HepG2 (cell line): ENCODE measurements around the gene CCDC59. TPM values are rescaled to one million over a fixed set of nuclear protein-coding genes. Genes with fewer than 3 reads are reported as not detected.

Source experiments
- BCLAF1 ChIP-seq: fragments of 450-650 bp; IDR thresholded peaks from 2 replicates; pipeline ENCODE4 v1.6.1; 2017; ENCODE audit warnings: mild to moderate bottlenecking
- DPF2 ChIP-seq: sonication (generic); formaldehyde crosslinking; IDR thresholded peaks from 2 replicates; pipeline ENCODE4 v1.4.0; 2020; ENCODE audit warnings: mild to moderate bottlenecking, low read depth, missing genetic modification reagents, borderline replicate concordance
- FIP1L1 ChIP-seq: fragments of 200-400 bp; formaldehyde crosslinking; IDR thresholded peaks from 2 replicates; pipeline ENCODE4 v1.6.1; 2018; ENCODE audit warnings: low read depth, mild to moderate bottlenecking, low read length, moderate library complexity, borderline replicate concordance; ENCODE audit not compliant: insufficient read depth
- FOXA3 ChIP-seq: IDR thresholded peaks from 2 replicates; pipeline ENCODE4 v1.6.1; 2016; ENCODE audit warnings: missing genetic modification reagents, missing compliant biosample characterization
- GMEB1 ChIP-seq: sonication (generic); formaldehyde crosslinking; IDR thresholded peaks from 2 replicates; pipeline ENCODE4 v1.5.1; 2020; ENCODE audit warnings: missing genetic modification reagents, mild to moderate bottlenecking, borderline replicate concordance
- MAFG ChIP-seq: sonication (generic); formaldehyde crosslinking; IDR thresholded peaks from 2 replicates; pipeline ENCODE4 v1.5.1; 2020; ENCODE audit warnings: mild to moderate bottlenecking, missing genetic modification reagents
- MED1 ChIP-seq: sonication (generic); formaldehyde crosslinking; IDR thresholded peaks from 2 replicates; pipeline ENCODE4 v1.4.0; 2020; ENCODE audit warnings: missing genetic modification reagents
- MLLT10 ChIP-seq: sonication (generic); formaldehyde crosslinking; IDR thresholded peaks from 2 replicates; pipeline ENCODE4 v1.4.0; 2020; ENCODE audit warnings: missing genetic modification reagents
- PHF20 ChIP-seq: sonication (generic); formaldehyde crosslinking; IDR thresholded peaks from 2 replicates; pipeline ENCODE4 v1.5.0; 2020; ENCODE audit warnings: mild to moderate bottlenecking, missing genetic modification reagents
- RXRA ChIP-seq: sonication (generic); formaldehyde crosslinking; IDR thresholded peaks from 2 replicates; pipeline ENCODE4 v1.5.1; 2020; ENCODE audit warnings: missing genetic modification reagents
- SALL2 ChIP-seq: sonication (generic); formaldehyde crosslinking; IDR thresholded peaks from 2 replicates; pipeline ENCODE4 v1.8.1; 2023; ENCODE audit warnings: mild to moderate bottlenecking, missing genetic modification reagents, inconsistent platforms
- SRSF1 ChIP-seq: fragments of 200-400 bp; formaldehyde crosslinking; optimal IDR thresholded peaks from 2 replicates; pipeline ENCODE3; 2017; ENCODE audit warnings: mild to moderate bottlenecking, low read depth, low read length, moderate library complexity
- ZFAT ChIP-seq: sonication (generic); formaldehyde crosslinking; conservative IDR thresholded peaks from 2 replicates; pipeline ENCODE4 v1.8.1; 2023; ENCODE audit warnings: missing genetic modification reagents, inconsistent platforms
- ZFY ChIP-seq: sonication (generic); formaldehyde crosslinking; IDR thresholded peaks from 2 replicates; pipeline ENCODE4 v1.4.0; 2020; ENCODE audit warnings: missing genetic modification reagents
- ZNF30 ChIP-seq: sonication (generic); formaldehyde crosslinking; IDR thresholded peaks from 2 replicates; pipeline ENCODE4 v1.5.0; 2020; ENCODE audit warnings: mild to moderate bottlenecking, missing genetic modification reagents
- ZNF350 ChIP-seq: sonication (generic); formaldehyde crosslinking; IDR thresholded peaks from 2 replicates; pipeline ENCODE4 v1.4.0; 2020; ENCODE audit warnings: mild to moderate bottlenecking, low read depth, missing genetic modification reagents, borderline replicate concordance
- ZNF484 ChIP-seq: sonication (generic); formaldehyde crosslinking; IDR thresholded peaks from 2 replicates; pipeline ENCODE4 v1.5.1; 2020; ENCODE audit warnings: mild to moderate bottlenecking, low read depth, missing genetic modification reagents, borderline replicate concordance
- ZNF549 ChIP-seq: sonication (generic); formaldehyde crosslinking; IDR thresholded peaks from 2 replicates; pipeline ENCODE4 v1.5.0; 2020; ENCODE audit warnings: missing genetic modification reagents
- ZNF703 ChIP-seq: sonication (generic); formaldehyde crosslinking; IDR thresholded peaks from 2 replicates; pipeline ENCODE4 v1.5.1; 2020; ENCODE audit warnings: missing genetic modification reagents, mild to moderate bottlenecking, moderate library complexity, borderline replicate concordance
- ZNF740 ChIP-seq: sonication (generic); formaldehyde crosslinking; IDR thresholded peaks from 2 replicates; pipeline ENCODE4 v1.4.0; 2020; ENCODE audit warnings: missing genetic modification reagents
- ZNF780A ChIP-seq: sonication (generic); formaldehyde crosslinking; IDR thresholded peaks from 2 replicates; pipeline ENCODE4 v1.8.0; 2022; ENCODE audit warnings: mild to moderate bottlenecking, missing genetic modification reagents, moderate library complexity
- ZSCAN25 ChIP-seq: sonication (generic); formaldehyde crosslinking; IDR thresholded peaks from 2 replicates; pipeline ENCODE4 v1.8.0; 2022; ENCODE audit warnings: mild to moderate bottlenecking, missing genetic modification reagents
- ZSCAN5A ChIP-seq: sonication (generic); formaldehyde crosslinking; IDR thresholded peaks from 2 replicates; pipeline ENCODE4 v1.8.0; 2022; ENCODE audit warnings: mild to moderate bottlenecking, missing genetic modification reagents, borderline replicate concordance
- polyA plus RNA-seq, 8 experiments: library from polyadenylated mRNA; depleted of rRNA in 3 of 8; stranded (reverse) in 7 of 8; unstranded in 1 of 8; fragments of >200 nt; fragmentation: Illumina TruSeq in 4 of 8; extraction: Trizol in 4 of 8; gene quantifications; 2 replicates each; pipeline versions ENCODE4 v1.2.1 to v1.2.3, GENCODE V29; 2011 to 2016; ENCODE audit warnings: low read depth in 4 of 8, missing spikeins in 1 of 8, mixed read lengths in 1 of 8; ENCODE audit not compliant: insufficient read depth in 1 of 8
- total RNA-seq, 5 experiments: library from RNA; depleted of rRNA; stranded (reverse); fragments of >200 nt; fragmentation: Illumina TruSeq; extraction: Trizol; gene quantifications; 2 replicates each; pipeline ENCODE4 v1.2.3, GENCODE V29; 2016; ENCODE audit warnings: low read depth in 1 of 5

The CCDC59 gene
- total and polyA plus RNA-seq, 2 of the 13 experiments (the other 11 are each of a cell fraction or from before 2014, with no cell fraction given) = 16.1 to 81.3 TPM

- peak; percentile 68; the same call in 1 of the 2 replicates for TF ChIP-seq ZNF549 (CRISPR knock-in tag)
- peak; percentile 89; the same call in 1 of the 2 replicates for TF ChIP-seq GMEB1 (CRISPR knock-in tag)
- TF ChIP-seq BCLAF1 = no peak
- peak; percentile 87 for TF ChIP-seq FOXA3
- peak; percentile 91 for TF ChIP-seq SRSF1
- TF ChIP-seq ZNF484 = no peak
- TF ChIP-seq ZNF350 = peak; percentile 98
- peak; percentile 94 for TF ChIP-seq ZFY (CRISPR knock-in tag)
- TF ChIP-seq FIP1L1 = peak; percentile 78; the same call in 1 of the 2 replicates
- no peak for TF ChIP-seq ZNF703 (CRISPR knock-in tag)
- TF ChIP-seq DPF2 = 0 out of 2 replicates have a peak, but pooled peaks have one; percentile 51
- TF ChIP-seq ZNF740 = peak; percentile 66; the same call in 1 of the 2 replicates
- TF ChIP-seq ZSCAN25 (CRISPR knock-in tag) = peak; percentile 60
- peak; percentile 89; the same call in 1 of the 2 replicates for TF ChIP-seq RXRA (CRISPR knock-in tag)
- peak; percentile 95 for TF ChIP-seq ZNF780A (CRISPR knock-in tag)
- TF ChIP-seq ZSCAN5A (CRISPR knock-in tag) = peak; percentile 94; the same call in 1 of the 2 replicates
- TF ChIP-seq MED1 (CRISPR knock-in tag) = peak; percentile 90
- TF ChIP-seq ZFAT (CRISPR knock-in tag) = peak; percentile 72; the same call in 1 of the 2 replicates
- TF ChIP-seq SALL2 = peak; percentile 99
- TF ChIP-seq MAFG (CRISPR knock-in tag) = no peak
- TF ChIP-seq MLLT10 (CRISPR knock-in tag) = no peak
- peak; percentile 99 for TF ChIP-seq PHF20 (CRISPR knock-in tag)
- TF ChIP-seq ZNF30 = 0 out of 2 replicates have a peak, but pooled peaks have one; percentile 75
Observed at GRCh38 chr12:82358200-82359114, at the start of gene CCDC59, which contains the start of gene METTL25 (continued).
